ENCODE results near the gene PLCD1.
"Not testable (repeated sequence)": the region's sequence is repeated elsewhere in the genome, so short reads cannot be mapped to it uniquely, and the experiment has no call there.

Gene PLCD1

GRCh38 chr3:37992271-37993066 lies 37.0 kb downstream of the PLCD1 start:
- no peak for FAIRE-seq
- TF ChIP-seq CTCF (IDR thresholded peaks at IDR 0.05; ENCODE audit: insufficient read depth, missing control alignments): no peak
- DNase-seq (ENCODE audit: insufficient read length, low spot score): no peak

GRCh38 chr3:37991823-37992222 lies 37.6 kb downstream of the PLCD1 start:
- DNase-seq (ENCODE audit: insufficient read length, low spot score): no peak
- no peak for FAIRE-seq
- TF ChIP-seq CTCF (IDR thresholded peaks at IDR 0.05; ENCODE audit: insufficient read depth, missing control alignments): no peak

- FAIRE-seq (no peak), DNase-seq (ENCODE audit: insufficient read length, low spot score) (no peak)
- TF ChIP-seq CTCF (IDR thresholded peaks at IDR 0.05; ENCODE audit: insufficient read depth, missing control alignments): no peak
Observed at GRCh38 chr3:37991109-37991508, 38.3 kb downstream of the PLCD1 start.

- DNase-seq (ENCODE audit: insufficient read length, low spot score) (no peak), FAIRE-seq (no peak)
- TF ChIP-seq CTCF (IDR thresholded peaks at IDR 0.05; ENCODE audit: insufficient read depth, missing control alignments): no peak
Observed at GRCh38 chr3:37990527-37990926, 38.9 kb downstream of the PLCD1 start, which contains the start of gene VILL. TSS of gene VILL (plus strand) at chr3:37990786. CDS start at chr3:37993673, 2,887 bp downstream.

- TF ChIP-seq CTCF (IDR thresholded peaks at IDR 0.05; ENCODE audit: insufficient read depth, missing control alignments): no peak
- DNase-seq (ENCODE audit: insufficient read length, low spot score) (no peak), FAIRE-seq (no peak)
Observed at GRCh38 chr3:37989821-37990480, 39.5 kb downstream of the PLCD1 start.

- no peak for TF ChIP-seq CTCF (IDR thresholded peaks at IDR 0.05; ENCODE audit: insufficient read depth, missing control alignments)
- no peak for DNase-seq (ENCODE audit: insufficient read length, low spot score)
- FAIRE-seq: no peak
Observed at GRCh38 chr3:37988931-37989525, 40.4 kb downstream of the PLCD1 start.

- DNase-seq (ENCODE audit: insufficient read length, low spot score): not testable (repeated sequence)
Observed at GRCh38 chr3:37988376-37988775, 41.1 kb downstream of the PLCD1 start.

More at GRCh38 chr3:37988376-37988775, 41.1 kb downstream of the PLCD1 start:
- not testable (repeated sequence) for FAIRE-seq

Data from D721Med (cell line).